K562 (cell line): ENCODE data around the gene DPP3.

Source experiments
- GTF2F1 ChIP-seq: IDR thresholded peaks from 2 replicates; pipeline ENCODE4 v1.6.1; 2011; ENCODE audit warnings: low read depth, low read length, improper control_type of control experiment
- HINFP ChIP-seq: fragments of 450-650 bp; conservative IDR thresholded peaks from 2 replicates; pipeline ENCODE4 v1.6.1; 2016; ENCODE audit warnings: missing genetic modification characterization, low read depth, mild to moderate bottlenecking, control low read depth, missing compliant biosample characterization
- JUN ChIP-seq, 2 experiments: sonication (generic) in 1 of 2; formaldehyde crosslinking in 1 of 2; IDR thresholded peaks; 2 replicates each; pipeline versions ENCODE4 v1.6.1 to v1.8.0; 2012 to 2022; ENCODE audit warnings: borderline replicate concordance in 2 of 2, mild to moderate bottlenecking in 2 of 2, improper control_type of control experiment in 1 of 2, low read depth in 1 of 2, low read length in 1 of 2, missing genetic modification reagents in 1 of 2
- KLF16 ChIP-seq: IDR thresholded peaks from 2 replicates; pipeline ENCODE4 v1.6.1; 2016; ENCODE audit warnings: antibody characterized with exemption
- MAX ChIP-seq: sonication (generic); formaldehyde crosslinking; IDR thresholded peaks from 2 replicates; pipeline ENCODE4 v1.9.0; 2022; ENCODE audit warnings: mild to moderate bottlenecking, missing genetic modification reagents
- POLR2AphosphoS2 ChIP-seq: IDR thresholded peaks from 2 replicates; pipeline ENCODE4 v1.6.1; 2012; ENCODE audit warnings: low read length, improper control_type of control experiment
- TAF15 ChIP-seq: fragments of 200-400 bp; formaldehyde crosslinking; IDR thresholded peaks from 2 replicates; pipeline ENCODE4 v1.6.1; 2017; ENCODE audit warnings: mild to moderate bottlenecking, low read depth, low read length, moderate library complexity
- USF2 ChIP-seq: sonication (generic); formaldehyde crosslinking; IDR thresholded peaks from 2 replicates; pipeline ENCODE4 v1.5.0; 2020; ENCODE audit warnings: missing genetic modification reagents
- TF ChIP-seq, protein P1 (sequence below): IDR thresholded peaks from 2 replicates; pipeline ENCODE4 v1.6.1; 2016; ENCODE audit warnings: missing genetic modification characterization, missing compliant biosample characterization

GRCh38 chr11:66494935-66495334, 14.7 kb downstream of the DPP3 start:
- TF ChIP-seq TAF15 (no peak), JUN (IDR thresholded peaks at IDR 0.05; ENCODE audit: borderline replicate concordance, low read depth, low read length) (no peak), JUN (CRISPR knock-in tag; IDR thresholded peaks at IDR 0.05; ENCODE audit: borderline replicate concordance) (no peak), POLR2AphosphoS2 (no peak), USF2 (CRISPR knock-in tag) (no peak), KLF16 (no peak), MAX (CRISPR knock-in tag) (no peak), GTF2F1 (no peak), HINFP (tag) (no peak)
- TF ChIP-seq, protein P1, sequence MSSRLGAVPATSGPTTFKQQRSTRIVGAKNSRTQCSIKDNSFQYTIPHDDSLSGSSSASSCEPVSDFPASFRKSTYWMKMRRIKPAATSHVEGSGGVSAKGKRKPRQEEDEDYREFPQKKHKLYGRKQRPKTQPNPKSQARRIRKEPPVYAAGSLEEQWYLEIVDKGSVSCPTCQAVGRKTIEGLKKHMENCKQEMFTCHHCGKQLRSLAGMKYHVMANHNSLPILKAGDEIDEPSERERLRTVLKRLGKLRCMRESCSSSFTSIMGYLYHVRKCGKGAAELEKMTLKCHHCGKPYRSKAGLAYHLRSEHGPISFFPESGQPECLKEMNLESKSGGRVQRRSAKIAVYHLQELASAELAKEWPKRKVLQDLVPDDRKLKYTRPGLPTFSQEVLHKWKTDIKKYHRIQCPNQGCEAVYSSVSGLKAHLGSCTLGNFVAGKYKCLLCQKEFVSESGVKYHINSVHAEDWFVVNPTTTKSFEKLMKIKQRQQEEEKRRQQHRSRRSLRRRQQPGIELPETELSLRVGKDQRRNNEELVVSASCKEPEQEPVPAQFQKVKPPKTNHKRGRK, result no peak
